HepG2 (cell line): ENCODE results near the gene DNAJC5. TPM values are rescaled to one million over a fixed set of nuclear protein-coding genes. Genes with fewer than 3 reads are reported as not detected.

Experiments
- BHLHE40 ChIP-seq: IDR thresholded peaks from 2 replicates; pipeline ENCODE4 v1.6.1; 2011; ENCODE audit warnings: low read length, improper control_type of control experiment
- FOXM1 ChIP-seq: sonication (generic); formaldehyde crosslinking; IDR thresholded peaks from 2 replicates; pipeline ENCODE4 v1.5.0; 2020; ENCODE audit warnings: missing genetic modification reagents
- HINFP ChIP-seq: sonication (generic); formaldehyde crosslinking; IDR thresholded peaks from 2 replicates; pipeline ENCODE4 v1.4.0; 2020; ENCODE audit warnings: low read depth, mild to moderate bottlenecking, missing genetic modification reagents
- KLF12 ChIP-seq: sonication (generic); formaldehyde crosslinking; IDR thresholded peaks from 2 replicates; pipeline ENCODE4 v1.4.0; 2020; ENCODE audit warnings: missing genetic modification reagents, borderline replicate concordance
- NR1H2 ChIP-seq: sonication (generic); formaldehyde crosslinking; IDR thresholded peaks from 2 replicates; pipeline ENCODE4 v1.8.1; 2022; ENCODE audit warnings: low read depth, missing genetic modification reagents, borderline replicate concordance
- PHB2 ChIP-seq: fragments of 450-650 bp; IDR thresholded peaks from 2 replicates; pipeline ENCODE4 v1.6.1; 2018; ENCODE audit not compliant: partially characterized antibody
- PHF21A ChIP-seq: sonication (generic); formaldehyde crosslinking; IDR thresholded peaks from 2 replicates; pipeline ENCODE4 v1.5.0; 2020; ENCODE audit warnings: mild to moderate bottlenecking, missing genetic modification reagents
- SALL2 ChIP-seq: sonication (generic); formaldehyde crosslinking; IDR thresholded peaks from 2 replicates; pipeline ENCODE4 v1.8.1; 2023; ENCODE audit warnings: mild to moderate bottlenecking, missing genetic modification reagents, inconsistent platforms
- SMYD3 ChIP-seq: sonication (generic); formaldehyde crosslinking; IDR thresholded peaks from 2 replicates; pipeline ENCODE4 v1.8.1; 2023; ENCODE audit warnings: mild to moderate bottlenecking, missing genetic modification reagents
- ZFP36L1 ChIP-seq: sonication (generic); formaldehyde crosslinking; IDR thresholded peaks from 2 replicates; pipeline ENCODE4 v1.8.0; 2022; ENCODE audit warnings: mild to moderate bottlenecking, missing genetic modification reagents, moderate library complexity
- ZNF101 ChIP-seq: sonication (generic); formaldehyde crosslinking; IDR thresholded peaks from 2 replicates; pipeline ENCODE4 v1.4.0; 2020; ENCODE audit warnings: mild to moderate bottlenecking, low read depth, missing genetic modification reagents, borderline replicate concordance
- ZNF263 ChIP-seq: sonication (generic); formaldehyde crosslinking; IDR thresholded peaks from 2 replicates; pipeline ENCODE4 v1.4.0; 2020; ENCODE audit warnings: missing genetic modification reagents
- ZNF329 ChIP-seq: sonication (generic); formaldehyde crosslinking; IDR thresholded peaks from 2 replicates; pipeline ENCODE4 v1.9.0; 2021; ENCODE audit warnings: low read depth, mild to moderate bottlenecking, missing genetic modification reagents
- ZNF513 ChIP-seq: sonication (generic); formaldehyde crosslinking; conservative IDR thresholded peaks from 2 replicates; pipeline ENCODE4 v1.5.0; 2020; ENCODE audit warnings: missing genetic modification reagents
- ZNF616 ChIP-seq: sonication (generic); formaldehyde crosslinking; IDR thresholded peaks from 2 replicates; pipeline ENCODE4 v1.5.0; 2020; ENCODE audit warnings: low read depth, mild to moderate bottlenecking, missing genetic modification reagents
- ZNF724P ChIP-seq: sonication (generic); formaldehyde crosslinking; IDR thresholded peaks from 2 replicates; pipeline ENCODE4 v1.8.0; 2022; ENCODE audit warnings: missing genetic modification reagents, borderline replicate concordance
- ZNF75D ChIP-seq: sonication (generic); formaldehyde crosslinking; IDR thresholded peaks from 2 replicates; pipeline ENCODE4 v1.8.1; 2023; ENCODE audit warnings: missing genetic modification reagents, mild to moderate bottlenecking, borderline replicate concordance
- ZNF788 ChIP-seq: sonication (generic); formaldehyde crosslinking; IDR thresholded peaks from 2 replicates; pipeline ENCODE4 v1.5.0; 2020; ENCODE audit warnings: mild to moderate bottlenecking, missing genetic modification reagents, borderline replicate concordance
- ZNF83 ChIP-seq: sonication (generic); formaldehyde crosslinking; IDR thresholded peaks from 2 replicates; pipeline ENCODE4 v1.4.0; 2020; ENCODE audit warnings: missing genetic modification reagents, mild to moderate bottlenecking, borderline replicate concordance
- polyA plus RNA-seq, 8 experiments: library from polyadenylated mRNA; depleted of rRNA in 3 of 8; stranded (reverse) in 7 of 8; unstranded in 1 of 8; fragments of >200 nt; fragmentation: Illumina TruSeq in 4 of 8; extraction: Trizol in 4 of 8; gene quantifications; 2 replicates each; pipeline versions ENCODE4 v1.2.1 to v1.2.3, GENCODE V29; 2011 to 2016; ENCODE audit warnings: low read depth in 4 of 8, missing spikeins in 1 of 8, mixed read lengths in 1 of 8; ENCODE audit not compliant: insufficient read depth in 1 of 8
- total RNA-seq, 5 experiments: library from RNA; depleted of rRNA; stranded (reverse); fragments of >200 nt; fragmentation: Illumina TruSeq; extraction: Trizol; gene quantifications; 2 replicates each; pipeline ENCODE4 v1.2.3, GENCODE V29; 2016; ENCODE audit warnings: low read depth in 1 of 5
- TF ChIP-seq, protein P1 (sequence below): IDR thresholded peaks from 2 replicates; pipeline ENCODE4 v1.6.1; 2016
- TF ChIP-seq, protein P2 (sequence below): sonication (generic); formaldehyde crosslinking; IDR thresholded peaks from 2 replicates; pipeline ENCODE4 v1.5.1; 2020; ENCODE audit warnings: missing genetic modification reagents, mild to moderate bottlenecking, borderline replicate concordance

DNAJC5 gene
- total and polyA plus RNA-seq, 2 of the 13 experiments (the other 11 are each of a cell fraction or from before 2014, with no cell fraction given), result 42.8 to 64.5 TPM

- TF ChIP-seq HINFP (CRISPR knock-in tag) (peak; percentile 96), ZNF83 (peak; percentile 94; the same call in 1 of the 2 replicates), ZNF616 (peak; percentile 97), ZNF724P (peak; percentile 92), BHLHE40 (peak; percentile 91), ZNF101 (CRISPR knock-in tag) (peak; percentile 98), ZNF788 (CRISPR knock-in tag) (peak; percentile 98), SMYD3 (peak; percentile 94), KLF12 (CRISPR knock-in tag) (peak; percentile 100), ZNF329 (CRISPR knock-in tag) (peak; percentile 26), ZNF513 (CRISPR knock-in tag) (peak; percentile 98), SALL2 (CRISPR knock-in tag) (peak; percentile 100), PHF21A (peak; percentile 97), ZNF263 (CRISPR knock-in tag) (peak; percentile 90), ZNF75D (0 out of 2 replicates have a peak, but pooled peaks have one; percentile 74), PHB2 (no peak), ZFP36L1 (CRISPR knock-in tag) (peak; percentile 36; the same call in 1 of the 2 replicates), NR1H2 (CRISPR knock-in tag) (peak; percentile 99), FOXM1 (CRISPR knock-in tag) (peak; percentile 75; the same call in 1 of the 2 replicates)
- TF ChIP-seq, protein P1, sequence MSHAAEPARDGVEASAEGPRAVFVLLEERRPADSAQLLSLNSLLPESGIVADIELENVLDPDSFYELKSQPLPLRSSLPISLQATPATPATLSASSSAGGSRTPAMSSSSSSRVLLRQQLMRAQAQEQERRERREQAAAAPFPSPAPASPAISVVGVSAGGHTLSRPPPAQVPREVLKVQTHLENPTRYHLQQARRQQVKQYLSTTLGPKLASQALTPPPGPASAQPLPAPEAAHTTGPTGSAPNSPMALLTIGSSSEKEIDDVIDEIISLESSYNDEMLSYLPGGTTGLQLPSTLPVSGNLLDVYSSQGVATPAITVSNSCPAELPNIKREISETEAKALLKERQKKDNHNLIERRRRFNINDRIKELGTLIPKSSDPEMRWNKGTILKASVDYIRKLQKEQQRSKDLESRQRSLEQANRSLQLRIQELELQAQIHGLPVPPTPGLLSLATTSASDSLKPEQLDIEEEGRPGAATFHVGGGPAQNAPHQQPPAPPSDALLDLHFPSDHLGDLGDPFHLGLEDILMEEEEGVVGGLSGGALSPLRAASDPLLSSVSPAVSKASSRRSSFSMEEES (CRISPR knock-in tag), result peak; percentile 91
- TF ChIP-seq, protein P2, sequence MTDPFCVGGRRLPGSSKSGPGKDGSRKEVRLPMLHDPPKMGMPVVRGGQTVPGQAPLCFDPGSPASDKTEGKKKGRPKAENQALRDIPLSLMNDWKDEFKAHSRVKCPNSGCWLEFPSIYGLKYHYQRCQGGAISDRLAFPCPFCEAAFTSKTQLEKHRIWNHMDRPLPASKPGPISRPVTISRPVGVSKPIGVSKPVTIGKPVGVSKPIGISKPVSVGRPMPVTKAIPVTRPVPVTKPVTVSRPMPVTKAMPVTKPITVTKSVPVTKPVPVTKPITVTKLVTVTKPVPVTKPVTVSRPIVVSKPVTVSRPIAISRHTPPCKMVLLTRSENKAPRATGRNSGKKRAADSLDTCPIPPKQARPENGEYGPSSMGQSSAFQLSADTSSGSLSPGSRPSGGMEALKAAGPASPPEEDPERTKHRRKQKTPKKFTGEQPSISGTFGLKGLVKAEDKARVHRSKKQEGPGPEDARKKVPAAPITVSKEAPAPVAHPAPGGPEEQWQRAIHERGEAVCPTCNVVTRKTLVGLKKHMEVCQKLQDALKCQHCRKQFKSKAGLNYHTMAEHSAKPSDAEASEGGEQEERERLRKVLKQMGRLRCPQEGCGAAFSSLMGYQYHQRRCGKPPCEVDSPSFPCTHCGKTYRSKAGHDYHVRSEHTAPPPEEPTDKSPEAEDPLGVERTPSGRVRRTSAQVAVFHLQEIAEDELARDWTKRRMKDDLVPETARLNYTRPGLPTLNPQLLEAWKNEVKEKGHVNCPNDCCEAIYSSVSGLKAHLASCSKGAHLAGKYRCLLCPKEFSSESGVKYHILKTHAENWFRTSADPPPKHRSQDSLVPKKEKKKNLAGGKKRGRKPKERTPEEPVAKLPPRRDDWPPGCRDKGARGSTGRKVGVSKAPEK, result no peak
These were observed 61.1 kb downstream of the DNAJC5 start, which contains the start of gene UCKL1 (continued) for GRCh38 chr20:63955827-63956663.
